Measurements from ENCODE around the gene ZFPM1. TPM values are rescaled to one million over a fixed set of nuclear protein-coding genes. Genes with fewer than 3 reads are reported as not detected.

Gene ZFPM1
- total RNA-seq, 6 experiments from 2014 or later = 4.5 to 6.4 (median 5.1) TPM

GRCh38 chr16:88489163-88489741, 36.2 kb downstream of the ZFPM1 start:
- H3K36me3 Mint-ChIP-seq (ENCODE audit: low read depth) = no peaks in the 10 kb centered on the region
- no peak overlapping the region for H3K27ac Mint-ChIP-seq
- H3K4me3 Mint-ChIP-seq = no peak overlapping the region
- TF ChIP-seq CTCF (IDR thresholded peaks at IDR 0.05) = no peak
- no peaks in the 10 kb centered on the region for H3K9me3 Mint-ChIP-seq
- H3K4me1 Mint-ChIP-seq (ENCODE audit: low read depth) = no peaks in the 10 kb centered on the region
- no peaks in the 10 kb centered on the region for H3K27me3 Mint-ChIP-seq (ENCODE audit: insufficient read depth)
- no peak for DNase-seq

GRCh38 chr16:88491001-88491559, 38.0 kb downstream of the ZFPM1 start:
- TF ChIP-seq CTCF (IDR thresholded peaks at IDR 0.05) = no peak
- H3K4me3 Mint-ChIP-seq = no peak overlapping the region
- no peaks in the 10 kb centered on the region for H3K4me1 Mint-ChIP-seq (ENCODE audit: low read depth)

GRCh38 chr16:88491560-88492310, 38.7 kb downstream of the ZFPM1 start:
- Mint-ChIP-seq H3K27ac (no peak overlapping the region), H3K4me1 (ENCODE audit: low read depth) (no peaks in the 10 kb centered on the region), H3K27me3 (ENCODE audit: insufficient read depth) (no peaks in the 10 kb centered on the region), H3K4me3 (no peak overlapping the region), H3K9me3 (no peaks in the 10 kb centered on the region), H3K36me3 (ENCODE audit: low read depth) (no peaks in the 10 kb centered on the region)
- no peak for DNase-seq
- no peak for TF ChIP-seq CTCF (IDR thresholded peaks at IDR 0.05)

More at GRCh38 chr16:88491001-88491559, 38.0 kb downstream of the ZFPM1 start:
- DNase-seq = no peak
- Mint-ChIP-seq H3K27me3 (ENCODE audit: insufficient read depth) (no peaks in the 10 kb centered on the region), H3K36me3 (ENCODE audit: low read depth) (no peaks in the 10 kb centered on the region), H3K9me3 (no peaks in the 10 kb centered on the region), H3K27ac (no peak overlapping the region)

- no peak overlapping the region for H3K4me3 Mint-ChIP-seq
- no peak overlapping the region for H3K27ac Mint-ChIP-seq
- no peaks in the 10 kb centered on the region for H3K4me1 Mint-ChIP-seq (ENCODE audit: low read depth)
- H3K27me3 Mint-ChIP-seq (ENCODE audit: insufficient read depth) = no peaks in the 10 kb centered on the region
- no peaks in the 10 kb centered on the region for H3K36me3 Mint-ChIP-seq (ENCODE audit: low read depth)
- TF ChIP-seq CTCF (IDR thresholded peaks at IDR 0.05) = no peak
- H3K9me3 Mint-ChIP-seq = no peaks in the 10 kb centered on the region
- DNase-seq = no peak
Measured at GRCh38 chr16:88493879-88494278, 40.8 kb downstream of the ZFPM1 start.

GRCh38 chr16:88494335-88495154, 41.5 kb downstream of the ZFPM1 start:
- Mint-ChIP-seq H3K4me1 (ENCODE audit: low read depth) (no peaks in the 10 kb centered on the region), H3K27ac (no peak overlapping the region), H3K9me3 (no peaks in the 10 kb centered on the region), H3K36me3 (ENCODE audit: low read depth) (no peaks in the 10 kb centered on the region), H3K27me3 (ENCODE audit: insufficient read depth) (no peaks in the 10 kb centered on the region), H3K4me3 (no peak overlapping the region)
- TF ChIP-seq CTCF (IDR thresholded peaks at IDR 0.05) = no peak
- DNase-seq = no peak
